Fibroblast of lung (primary cell): ENCODE data around the gene FILIP1L. TPM values are rescaled to one million over a fixed set of nuclear protein-coding genes. Genes with fewer than 3 reads are reported as not detected.

Experiments used
- DNase-seq, 2 donors: peaks; one replicate each; pipeline versions ENCODE4 v3.0.0 to v3.0.0-alpha.2; 2010; ENCODE audit warnings: low read depth in 2 of 2
- H2AFZ ChIP-seq: 2 replicates; pipeline ENCODE4 v1.5.1; 2012; ENCODE audit warnings: low read length, control low read depth, inconsistent platforms
- H3K27ac ChIP-seq: 2 replicates; pipeline ENCODE4 v1.5.1; 2011; ENCODE audit warnings: low read length, control low read depth; ENCODE audit not compliant: insufficient read depth
- H3K27me3 ChIP-seq: 2 replicates; pipeline ENCODE4 v1.5.1; 2011; ENCODE audit warnings: mild to moderate bottlenecking, low read length; ENCODE audit not compliant: control insufficient read depth, insufficient read depth
- H3K36me3 ChIP-seq: 2 replicates; pipeline ENCODE4 v1.5.1; 2011; ENCODE audit warnings: low read length; ENCODE audit not compliant: control insufficient read depth, insufficient read depth
- H3K4me1 ChIP-seq: 2 replicates; pipeline ENCODE4 v1.5.1; 2011; ENCODE audit warnings: low read length; ENCODE audit not compliant: control insufficient read depth, insufficient read depth; ENCODE audit errors: extremely low read depth
- H3K4me2 ChIP-seq: 2 replicates; pipeline ENCODE4 v1.5.1; 2011; ENCODE audit warnings: low read length, control low read depth; ENCODE audit not compliant: insufficient read depth; ENCODE audit errors: extremely low read depth
- H3K4me3 ChIP-seq, 4 experiments: fragments of 200-600 bp in 1 of 4; sonication (generic) in 1 of 4; replicated peaks in 1 of 4; 2 replicates each; pipeline ENCODE4 v1.5.1; 2011 to 2016; ENCODE audit warnings: low read length in 4 of 4, low read depth in 3 of 4, mild to moderate bottlenecking in 3 of 4, control low read depth in 2 of 4, inconsistent platforms in 1 of 4, mixed read lengths in 1 of 4; ENCODE audit not compliant: insufficient read depth in 1 of 4; ENCODE audit errors: control extremely low read depth in 1 of 4
- H3K79me2 ChIP-seq: 2 replicates; pipeline ENCODE4 v1.5.1; 2012; ENCODE audit warnings: mild to moderate bottlenecking, low read length, inconsistent platforms; ENCODE audit not compliant: control insufficient read depth, insufficient read depth
- H3K9ac ChIP-seq: 2 replicates; pipeline ENCODE4 v1.5.1; 2011; ENCODE audit warnings: mild to moderate bottlenecking, low read length, control low read depth; ENCODE audit not compliant: insufficient read depth
- H3K9me3 ChIP-seq: 2 replicates; pipeline ENCODE4 v1.5.1; 2012; ENCODE audit warnings: low read depth, low read length; ENCODE audit not compliant: control insufficient read depth, insufficient read depth
- H4K20me1 ChIP-seq: 2 replicates; pipeline ENCODE4 v1.5.1; 2011; ENCODE audit warnings: low read length; ENCODE audit not compliant: control insufficient read depth, insufficient read depth; ENCODE audit errors: extremely low read depth
- CTCF ChIP-seq, 2 donors: IDR thresholded peaks in 1 of 2; conservative IDR thresholded peaks in 1 of 2; 1 replicate in 1 of 2; 2 replicates in 1 of 2; pipeline ENCODE4 v1.5.1; 2011 to 2012; ENCODE audit warnings: low read length in 2 of 2, control low read depth in 1 of 2, inconsistent platforms in 1 of 2, low read depth in 1 of 2, mild to moderate bottlenecking in 1 of 2
- EZH2 ChIP-seq: IDR thresholded peaks from 2 replicates; pipeline ENCODE4 v1.5.1; 2012; ENCODE audit warnings: low read length, control low read depth, mild to moderate bottlenecking; ENCODE audit errors: missing control alignments
- polyA plus RNA-seq, 2 donors: library from polyadenylated mRNA; depleted of rRNA in 1 of 2; stranded (reverse) in 1 of 2; unstranded in 1 of 2; fragments of >200 nt; gene quantifications; 2 replicates each; pipeline ENCODE4 v1.2.1, GENCODE V29; 2011 to 2012; ENCODE audit warnings: missing spikeins in 1 of 2
- total RNA-seq: library from RNA; depleted of rRNA; stranded (reverse); fragments of >200 nt; gene quantifications from 2 replicates; pipeline ENCODE4 v1.2.1, GENCODE V29; 2014

Gene FILIP1L
- total and polyA plus RNA-seq, 2 donors (not counting 1 experiment from before 2014, with no cell fraction given), result 92.8 to 126 TPM

DNA sequence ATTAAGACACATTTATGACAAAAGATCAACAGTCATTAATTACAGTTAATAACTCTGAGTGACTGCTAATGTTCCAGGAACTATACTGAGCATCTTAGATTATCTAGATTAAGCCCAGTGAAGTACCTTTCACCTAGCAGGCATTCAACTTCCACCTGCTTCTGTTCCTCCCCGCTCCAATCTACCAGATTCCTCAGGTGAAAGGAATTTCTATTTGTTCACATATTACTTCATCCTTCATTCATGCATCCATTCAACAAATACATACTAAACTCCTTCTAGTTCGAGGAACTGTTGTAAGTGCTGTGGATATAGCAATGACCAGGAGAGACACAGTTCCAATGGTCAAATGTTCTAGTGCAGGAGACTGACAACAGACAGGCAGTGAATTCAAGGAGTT is 139.3 kb downstream of the FILIP1L start:
- no peak for TF ChIP-seq CTCF (conservative IDR thresholded peaks at IDR 0.05 in 1 of 2, IDR thresholded peaks at IDR 0.05 in 1 of 2; ENCODE audit: low read depth in 1 of 2, low read length in 2 of 2)
- TF ChIP-seq EZH2, result no peak
- DNase-seq, result no peak
- Histone ChIP-seq H3K9ac (no peak overlapping the region), H4K20me1 (no peaks in the 10 kb centered on the region), H3K79me2 (no peaks in the 10 kb centered on the region), H3K36me3 (no peaks in the 10 kb centered on the region), H2AFZ (no peak overlapping the region), H3K4me1 (no peaks in the 10 kb centered on the region), H3K4me3 (no peak overlapping the region), H3K9me3 (no peaks in the 10 kb centered on the region), H3K4me2 (no peak overlapping the region), H3K27ac (no peak overlapping the region), H3K27me3 (no peaks in the 10 kb centered on the region)

GRCh38 chr3:99972380-99973104 is 141.8 kb downstream of the FILIP1L start:
- Histone ChIP-seq H3K4me1 (no peaks in the 10 kb centered on the region), H3K9ac (no peak overlapping the region), H3K79me2 (no peaks in the 10 kb centered on the region), H3K36me3 (no peaks in the 10 kb centered on the region), H4K20me1 (no peaks in the 10 kb centered on the region), H3K9me3 (no peaks in the 10 kb centered on the region), H3K27me3 (no peaks in the 10 kb centered on the region), H2AFZ (no peak overlapping the region), H3K4me3 (no peak overlapping the region), H3K27ac (no peak overlapping the region), H3K4me2 (no peak overlapping the region)
- TF ChIP-seq CTCF (conservative IDR thresholded peaks at IDR 0.05 in 1 of 2, IDR thresholded peaks at IDR 0.05 in 1 of 2; ENCODE audit: low read depth in 1 of 2, low read length in 2 of 2) (no peak), EZH2 (no peak)
- peak in 1 of 2 donors; percentile 71 for DNase-seq

DNA sequence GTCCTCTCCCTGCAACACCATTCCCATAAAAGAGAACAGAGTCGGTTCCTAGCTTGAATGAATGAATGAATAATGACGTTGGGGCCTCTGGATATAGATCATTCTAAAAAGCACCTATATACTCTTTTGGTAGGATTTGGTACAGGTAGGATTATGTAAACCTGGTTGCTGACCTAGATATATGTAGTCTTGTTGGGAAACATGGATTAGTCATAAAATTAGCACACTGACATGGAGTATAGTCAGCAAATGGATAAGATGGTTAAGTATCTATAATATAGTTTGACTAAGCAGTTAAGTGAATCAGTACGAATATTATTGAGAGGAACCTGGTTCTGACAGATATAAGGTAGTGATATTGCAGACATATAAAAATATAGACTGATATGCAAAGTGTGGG is 142.5 kb downstream of the FILIP1L start:
- Histone ChIP-seq H3K9me3 (no peaks in the 10 kb centered on the region), H2AFZ (no peak overlapping the region), H4K20me1 (no peaks in the 10 kb centered on the region), H3K36me3 (no peaks in the 10 kb centered on the region), H3K9ac (no peak overlapping the region), H3K4me1 (no peaks in the 10 kb centered on the region), H3K27me3 (no peaks in the 10 kb centered on the region), H3K4me3 (no peak overlapping the region), H3K27ac (no peak overlapping the region), H3K79me2 (no peaks in the 10 kb centered on the region), H3K4me2 (no peak overlapping the region)
- TF ChIP-seq CTCF (conservative IDR thresholded peaks at IDR 0.05 in 1 of 2, IDR thresholded peaks at IDR 0.05 in 1 of 2; ENCODE audit: low read depth in 1 of 2, low read length in 2 of 2) (no peak), EZH2 (no peak)
- no peak for DNase-seq
